Osteoblast (primary cell): ENCODE measurements around the gene CCDC137. TPM values are rescaled to one million over a fixed set of nuclear protein-coding genes. Genes with fewer than 3 reads are reported as not detected.
A peak's percentile ranks its signal among the peaks of the same experiment; 100 is the strongest.

Experiments
- DNase-seq: peaks from one replicate; pipeline ENCODE4 v3.0.0; 2011; ENCODE audit warnings: low spot score, mixed read lengths; ENCODE audit not compliant: insufficient read length; ENCODE audit errors: missing footprints
- H2AFZ ChIP-seq: 2 replicates; pipeline ENCODE4 v1.6.0; 2011; ENCODE audit warnings: mild to moderate bottlenecking, low read length
- H3K27ac ChIP-seq: 2 replicates; pipeline ENCODE4 v1.5.1; 2011; ENCODE audit warnings: mild to moderate bottlenecking, low read depth, low read length, moderate library complexity
- H3K27me3 ChIP-seq: 2 replicates; pipeline ENCODE4 v1.6.0; 2012; ENCODE audit warnings: mild to moderate bottlenecking, control low read depth, inconsistent platforms, low read length, moderate library complexity; ENCODE audit not compliant: insufficient read depth
- H3K36me3 ChIP-seq: 2 replicates; pipeline ENCODE4 v1.5.1; 2011; ENCODE audit warnings: mild to moderate bottlenecking, low read length, control low read depth, moderate library complexity; ENCODE audit not compliant: insufficient read depth
- H3K4me1 ChIP-seq: 2 replicates; pipeline ENCODE4 v1.5.1; 2011; ENCODE audit warnings: mild to moderate bottlenecking, low read length, control low read depth, moderate library complexity; ENCODE audit not compliant: insufficient read depth
- H3K4me2 ChIP-seq: 2 replicates; pipeline ENCODE4 v1.6.0; 2011; ENCODE audit warnings: mild to moderate bottlenecking, low read length; ENCODE audit not compliant: insufficient read depth
- H3K4me3 ChIP-seq: fragments of 200-600 bp; sonication (generic); 3 replicates; pipeline ENCODE4 v1.5.1; 2012; ENCODE audit warnings: mild to moderate bottlenecking, low read length, inconsistent platforms; ENCODE audit not compliant: insufficient read depth
- H3K79me2 ChIP-seq: 2 replicates; pipeline ENCODE4 v1.6.0; 2012; ENCODE audit warnings: mild to moderate bottlenecking, low read length, control low read depth, inconsistent platforms; ENCODE audit not compliant: insufficient read depth
- H3K9me3 ChIP-seq: 2 replicates; pipeline ENCODE4 v1.5.1; 2011; ENCODE audit warnings: low read depth, low read length, control low read depth
- H4K20me1 ChIP-seq: 2 replicates; pipeline ENCODE4 v1.6.0; 2012; ENCODE audit warnings: mild to moderate bottlenecking, low read length, control low read depth; ENCODE audit not compliant: insufficient read depth
- total RNA-seq: library from RNA; depleted of rRNA; stranded (reverse); fragments of >200 nt; gene quantifications from 2 replicates; pipeline ENCODE4 v1.2.3, GENCODE V29; 2012
- TF ChIP-seq, protein P1 (sequence below): IDR thresholded peaks from 2 replicates; pipeline ENCODE4 v1.5.1; 2011; ENCODE audit warnings: mild to moderate bottlenecking, low read depth, low read length, moderate library complexity; ENCODE audit errors: extremely low read depth

The CCDC137 gene
- total RNA-seq, 1 donor, result 4.7 TPM

DNA sequence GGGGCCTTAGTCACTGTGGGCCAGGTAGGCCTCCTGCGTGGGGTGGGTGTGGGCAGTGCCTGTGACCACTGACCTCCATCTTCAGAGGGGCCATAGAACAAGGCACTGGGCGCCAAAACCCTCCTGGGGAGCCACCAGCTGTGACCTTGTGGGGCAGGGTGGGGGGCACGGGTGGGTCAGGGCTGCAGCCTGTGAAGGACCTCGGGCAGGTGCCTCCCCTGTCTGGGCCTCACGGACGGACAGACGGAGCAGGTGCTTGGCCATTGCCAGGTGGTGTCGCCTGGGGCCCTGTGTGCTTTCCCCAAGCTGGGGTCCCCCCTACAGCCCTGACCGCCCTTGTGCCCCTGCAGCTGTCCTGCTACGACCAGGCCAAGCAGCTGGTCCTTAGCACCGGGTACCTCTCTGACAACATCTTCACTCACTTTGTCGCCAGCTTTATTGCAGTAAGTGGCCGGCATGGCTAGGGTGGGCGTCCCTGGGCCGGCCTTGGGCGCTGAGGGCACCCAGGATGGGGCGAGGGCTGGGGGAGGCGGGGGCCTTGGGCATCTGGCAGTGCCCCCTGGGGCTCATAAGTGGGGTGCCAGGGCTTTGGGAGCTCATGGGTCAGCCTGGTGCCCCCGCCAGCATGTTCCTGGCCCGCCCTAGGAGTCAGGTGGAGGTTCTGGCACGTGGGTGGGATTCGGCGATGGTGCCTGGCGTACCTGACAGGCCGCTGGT, 50.7 kb downstream of the CCDC137 start:
- TF ChIP-seq, protein P1, sequence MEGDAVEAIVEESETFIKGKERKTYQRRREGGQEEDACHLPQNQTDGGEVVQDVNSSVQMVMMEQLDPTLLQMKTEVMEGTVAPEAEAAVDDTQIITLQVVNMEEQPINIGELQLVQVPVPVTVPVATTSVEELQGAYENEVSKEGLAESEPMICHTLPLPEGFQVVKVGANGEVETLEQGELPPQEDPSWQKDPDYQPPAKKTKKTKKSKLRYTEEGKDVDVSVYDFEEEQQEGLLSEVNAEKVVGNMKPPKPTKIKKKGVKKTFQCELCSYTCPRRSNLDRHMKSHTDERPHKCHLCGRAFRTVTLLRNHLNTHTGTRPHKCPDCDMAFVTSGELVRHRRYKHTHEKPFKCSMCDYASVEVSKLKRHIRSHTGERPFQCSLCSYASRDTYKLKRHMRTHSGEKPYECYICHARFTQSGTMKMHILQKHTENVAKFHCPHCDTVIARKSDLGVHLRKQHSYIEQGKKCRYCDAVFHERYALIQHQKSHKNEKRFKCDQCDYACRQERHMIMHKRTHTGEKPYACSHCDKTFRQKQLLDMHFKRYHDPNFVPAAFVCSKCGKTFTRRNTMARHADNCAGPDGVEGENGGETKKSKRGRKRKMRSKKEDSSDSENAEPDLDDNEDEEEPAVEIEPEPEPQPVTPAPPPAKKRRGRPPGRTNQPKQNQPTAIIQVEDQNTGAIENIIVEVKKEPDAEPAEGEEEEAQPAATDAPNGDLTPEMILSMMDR, result no peak
- H3K79me2 ChIP-seq, result peaks cover 3% of the 10 kb centered on the region
- peaks cover 10% of the 10 kb centered on the region for H4K20me1 ChIP-seq
- peaks cover 9% of the 10 kb centered on the region for H3K4me1 ChIP-seq
- no peak overlapping the region for H3K27ac ChIP-seq
- no peaks in the 10 kb centered on the region for H3K36me3 ChIP-seq
- H2AFZ ChIP-seq, result no peak overlapping the region
- H3K4me2 ChIP-seq, result no peak overlapping the region
- no peaks in the 10 kb centered on the region for H3K9me3 ChIP-seq
- DNase-seq, result peak; percentile 89
- H3K4me3 ChIP-seq, result no peak overlapping the region
- H3K27me3 ChIP-seq, result no peaks in the 10 kb centered on the region

DNA sequence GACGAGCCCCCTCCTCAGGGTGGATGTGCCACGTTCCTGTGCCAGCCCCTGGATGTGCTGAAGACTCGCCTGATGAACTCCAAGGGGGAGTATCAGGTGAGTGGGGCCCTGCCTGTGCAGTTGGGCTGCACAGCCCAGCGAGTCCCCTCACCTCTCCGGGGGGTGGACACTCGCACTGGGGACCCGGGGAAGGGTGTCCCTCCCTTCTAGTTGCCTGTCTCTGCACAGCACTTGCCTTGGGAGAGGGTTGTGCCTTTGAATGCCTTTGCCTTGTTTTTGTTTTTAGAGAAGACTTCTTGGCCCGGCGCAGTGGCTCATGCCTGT, 51.2 kb downstream of the CCDC137 start:
- Histone ChIP-seq H2AFZ (no peak overlapping the region), H3K9me3 (no peaks in the 10 kb centered on the region), H3K4me1 (peaks cover 11% of the 10 kb centered on the region), H3K27me3 (no peaks in the 10 kb centered on the region), H3K4me2 (no peak overlapping the region), H4K20me1 (peaks cover 8% of the 10 kb centered on the region), H3K36me3 (no peaks in the 10 kb centered on the region), H3K79me2 (peaks cover 2% of the 10 kb centered on the region), H3K4me3 (no peak overlapping the region), H3K27ac (no peak overlapping the region)
- TF ChIP-seq, protein P1, result no peak
- DNase-seq, result no peak

DNA sequence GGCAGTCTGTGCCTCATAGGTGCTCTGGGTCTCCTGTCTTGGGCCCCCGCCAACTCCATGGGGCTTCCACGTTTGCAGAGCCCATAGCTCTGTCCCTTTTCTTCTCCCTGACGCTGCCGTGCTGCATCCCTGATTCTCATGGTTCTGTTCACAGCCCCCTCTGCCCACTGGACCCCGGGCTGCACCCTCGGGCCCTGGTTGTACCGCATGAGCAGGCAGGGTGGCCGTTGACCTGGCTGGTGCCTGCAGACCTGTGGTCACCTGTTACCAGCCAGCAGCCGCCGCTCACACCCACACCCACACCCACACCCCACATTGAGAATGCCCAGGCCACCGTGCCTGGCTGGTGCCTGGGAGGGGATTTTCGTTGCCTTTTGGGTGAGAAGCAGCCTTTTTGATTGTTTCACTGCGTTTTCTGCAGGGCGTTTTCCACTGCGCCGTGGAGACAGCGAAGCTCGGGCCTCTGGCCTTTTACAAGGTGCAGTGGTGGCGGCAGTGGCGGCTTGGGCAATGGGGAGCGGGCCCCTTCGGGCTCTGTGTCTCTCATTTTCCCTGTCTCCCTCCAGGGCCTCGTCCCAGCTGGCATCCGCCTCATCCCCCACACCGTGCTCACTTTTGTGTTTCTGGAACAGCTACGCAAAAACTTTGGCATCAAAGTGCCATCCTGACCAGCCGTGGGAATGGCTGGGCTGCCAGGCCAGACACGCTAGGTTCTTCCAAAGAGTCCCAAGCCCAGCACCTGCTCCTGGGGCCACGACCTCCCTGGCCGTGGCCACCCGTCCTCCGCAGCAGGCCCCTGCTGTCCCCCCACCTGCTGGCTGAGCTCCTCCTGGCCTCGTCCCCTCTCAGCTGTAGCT, 53.1 kb downstream of the CCDC137 start:
- H2AFZ ChIP-seq, result no peak overlapping the region
- H3K27me3 ChIP-seq, result peaks cover 8% of the 10 kb centered on the region
- no peaks in the 10 kb centered on the region for H3K36me3 ChIP-seq
- peaks cover 3% of the 10 kb centered on the region for H4K20me1 ChIP-seq
- no peak overlapping the region for H3K4me3 ChIP-seq
- no peak overlapping the region for H3K4me2 ChIP-seq
- H3K27ac ChIP-seq, result no peak overlapping the region
- TF ChIP-seq, protein P1, result no peak
- no peaks in the 10 kb centered on the region for H3K79me2 ChIP-seq
- no peaks in the 10 kb centered on the region for H3K9me3 ChIP-seq
- H3K4me1 ChIP-seq, result peaks cover 12% of the 10 kb centered on the region
- peak; percentile 74 for DNase-seq
